ENCODE data around the gene SSBP2.
A peak's percentile ranks its signal among the peaks of the same experiment; 100 is the strongest.
"Not testable (repeated sequence)": the region's sequence is repeated elsewhere in the genome, so short reads cannot be mapped to it uniquely, and the experiment has no call there.

SSBP2 gene

DNA sequence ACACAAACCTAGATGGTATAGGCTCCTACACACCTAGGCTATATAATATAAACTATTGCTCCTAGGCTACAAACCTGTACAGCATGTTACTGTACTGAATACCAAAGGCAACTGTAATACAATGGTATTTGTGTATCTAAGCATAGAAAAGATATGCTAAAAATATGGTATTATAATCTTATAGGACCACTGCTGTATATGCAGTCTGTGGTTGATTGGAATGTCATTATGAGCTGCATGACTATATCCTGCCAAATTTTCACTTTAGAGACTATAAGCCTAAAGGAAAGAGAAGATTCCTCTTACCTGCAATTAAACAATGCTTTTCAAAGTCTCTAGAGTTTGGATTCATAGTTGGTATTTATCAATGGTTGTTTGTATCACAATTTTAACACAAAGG, 332.3 kb downstream of the SSBP2 start:
- no peak for DNase-seq

DNA sequence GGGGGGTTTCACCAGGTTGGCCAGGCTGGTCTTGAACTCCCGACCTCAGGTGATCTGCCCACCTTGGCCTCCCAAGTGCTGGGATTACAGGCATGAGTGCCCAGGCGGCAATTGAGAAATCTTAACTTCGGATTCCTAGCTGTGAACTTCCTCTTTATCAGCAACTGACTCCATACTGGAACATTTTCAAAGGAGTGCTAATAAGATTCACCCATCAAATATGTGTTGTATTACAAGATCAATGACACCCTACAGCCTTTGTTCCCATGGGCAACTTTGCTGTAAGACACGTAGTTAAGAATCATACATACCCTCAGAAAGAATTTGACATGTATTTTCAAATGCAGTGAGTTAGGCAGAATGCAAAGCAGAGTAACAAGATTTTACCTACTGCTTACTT, 333.8 kb downstream of the SSBP2 start:
- DNase-seq: no peak

DNA sequence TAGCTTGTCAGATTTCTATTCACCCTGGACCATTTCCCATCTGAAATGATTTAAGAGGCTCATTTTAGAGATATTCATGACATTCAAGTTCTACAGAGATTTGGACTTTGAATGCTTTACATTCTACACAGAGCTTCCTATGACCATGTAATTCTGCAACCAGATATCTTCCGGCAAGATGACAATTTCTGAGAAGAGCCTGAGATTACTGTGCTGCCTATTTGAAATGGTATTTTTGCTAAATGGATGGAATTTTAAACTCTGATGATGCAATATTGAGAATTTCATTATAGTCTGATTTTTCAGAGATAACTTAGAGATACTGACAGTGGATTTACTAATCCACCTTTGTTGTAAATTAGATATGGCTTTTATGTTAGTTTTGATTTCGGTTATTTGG, 341.0 kb downstream of the SSBP2 start:
- DNase-seq: no peak

DNA sequence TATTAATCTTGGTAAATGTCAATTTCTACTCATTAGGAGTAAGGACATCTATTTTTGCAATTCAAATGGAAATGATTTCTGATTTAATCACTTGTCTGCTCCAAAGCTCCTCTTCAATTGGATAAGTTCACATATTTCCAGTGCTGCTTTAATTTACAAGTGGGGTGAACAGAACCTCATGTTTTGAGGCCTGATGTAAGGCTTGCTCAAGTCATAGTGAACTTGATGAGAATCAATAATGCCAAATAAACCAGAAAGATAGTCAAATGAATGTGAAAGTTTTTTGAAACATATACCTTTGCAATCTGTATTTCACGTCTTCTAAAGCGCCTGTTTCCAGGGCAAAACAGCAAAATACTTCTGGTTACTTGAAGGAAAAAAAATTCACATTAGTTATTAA, 341.5 kb downstream of the SSBP2 start:
- no peak for DNase-seq

DNA sequence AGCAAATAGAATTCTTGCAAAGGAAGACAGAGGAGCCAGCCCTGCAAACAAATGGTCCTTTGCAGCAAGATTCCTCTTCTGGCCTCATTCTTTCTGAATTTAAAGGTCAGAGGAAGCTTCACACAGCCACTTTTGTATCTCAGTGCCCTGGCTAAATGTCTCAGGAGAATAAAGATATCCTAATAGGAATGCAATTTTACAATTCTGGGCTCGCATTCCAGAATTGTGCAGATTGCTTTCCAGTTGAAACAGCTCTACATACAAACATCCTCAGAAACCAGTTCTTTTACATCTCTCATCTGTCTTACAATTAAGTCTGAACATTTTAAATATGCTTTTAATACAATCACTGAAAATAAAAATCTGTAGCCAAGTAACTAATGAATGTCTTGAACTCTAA, 342.4 kb downstream of the SSBP2 start:
- no peak for DNase-seq

DNA sequence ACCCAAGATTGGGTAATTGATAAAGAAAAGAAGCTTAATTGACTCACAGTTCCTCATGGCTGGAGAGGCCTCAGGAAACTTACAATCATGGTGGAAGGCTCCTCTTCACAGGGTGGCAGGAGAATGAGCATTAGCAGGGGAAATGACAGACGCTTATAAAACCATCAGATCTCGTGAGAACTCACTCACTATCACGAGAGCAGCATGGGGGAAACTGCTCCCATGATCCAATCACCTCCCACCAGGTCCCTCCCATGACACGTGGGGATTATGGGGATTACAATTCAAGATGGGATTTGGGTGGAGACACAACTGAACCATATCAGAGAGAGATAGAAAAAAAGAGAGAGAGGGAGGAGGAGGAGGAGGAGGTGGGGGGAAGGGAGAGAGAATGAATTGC, 343.1 kb downstream of the SSBP2 start:
- not testable (repeated sequence) for DNase-seq

DNA sequence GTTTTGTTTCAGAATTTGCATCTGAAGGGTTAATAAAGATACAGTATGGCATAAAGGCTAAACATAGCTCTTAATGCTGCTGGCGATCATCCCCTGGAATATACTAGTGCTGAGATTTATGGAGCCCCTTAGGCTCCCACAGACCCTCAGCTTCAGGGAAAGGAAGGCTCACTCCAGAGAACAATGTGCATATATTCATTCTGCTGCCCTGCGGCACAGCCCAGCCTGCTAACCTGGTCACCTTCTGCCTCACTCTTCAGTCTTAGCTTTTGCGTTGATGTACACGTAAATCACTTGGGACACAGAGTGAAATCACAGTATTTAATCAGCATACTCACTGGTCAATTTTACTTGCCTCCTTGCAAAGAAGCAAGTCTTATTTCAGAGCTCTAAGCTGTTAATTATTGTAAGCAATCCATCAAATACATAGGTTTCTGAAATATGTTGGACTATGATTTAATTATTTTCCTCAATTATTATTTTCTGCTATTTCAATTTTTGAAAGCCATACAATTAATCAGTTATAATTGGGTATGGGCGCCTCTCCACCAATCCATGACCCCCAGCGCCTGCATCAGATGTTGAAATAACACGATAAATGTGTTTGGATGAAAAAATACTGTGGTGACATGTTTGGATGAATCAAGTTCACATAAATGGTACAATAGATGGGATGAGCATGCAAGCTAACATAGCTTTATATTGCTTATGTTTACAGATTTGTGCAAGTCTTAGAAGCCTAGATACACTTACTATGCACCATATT, 345.6 kb downstream of the SSBP2 start:
- no peak for DNase-seq

DNA sequence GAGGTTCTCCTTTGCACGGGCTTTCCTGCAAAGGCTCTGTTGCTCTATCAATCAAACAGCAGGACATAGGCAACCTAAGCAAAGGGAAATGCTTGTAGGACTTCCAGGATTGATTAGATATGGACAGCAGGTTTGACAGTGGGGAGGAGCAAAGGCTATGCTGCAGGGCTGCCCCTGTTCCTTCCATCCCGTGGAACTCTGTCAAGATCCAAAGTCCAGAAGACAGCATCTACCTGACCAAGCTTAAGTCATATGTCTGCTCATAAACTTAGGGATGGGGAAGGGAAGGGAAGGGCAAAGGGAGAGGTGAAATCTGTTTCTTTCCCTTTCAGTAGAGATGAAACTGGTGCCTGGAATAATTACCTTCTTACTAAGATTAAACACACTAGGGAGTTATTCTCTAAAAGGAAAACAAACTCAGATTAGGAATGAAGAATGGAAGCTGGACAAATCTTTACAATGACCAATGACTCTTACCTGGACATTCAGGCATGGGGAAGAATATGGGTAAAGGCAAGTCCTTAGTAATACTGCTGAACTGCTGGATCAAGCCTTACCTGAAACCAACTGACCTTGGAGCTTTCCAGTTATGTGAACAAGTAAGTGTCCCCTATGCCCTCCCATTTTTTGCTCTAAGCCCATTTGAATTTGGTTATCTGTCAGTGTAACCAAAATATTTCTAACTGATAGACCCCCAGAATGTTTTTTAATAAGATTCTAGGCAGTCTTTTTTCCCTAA, 348.5 kb downstream of the SSBP2 start:
- no peak for DNase-seq

DNA sequence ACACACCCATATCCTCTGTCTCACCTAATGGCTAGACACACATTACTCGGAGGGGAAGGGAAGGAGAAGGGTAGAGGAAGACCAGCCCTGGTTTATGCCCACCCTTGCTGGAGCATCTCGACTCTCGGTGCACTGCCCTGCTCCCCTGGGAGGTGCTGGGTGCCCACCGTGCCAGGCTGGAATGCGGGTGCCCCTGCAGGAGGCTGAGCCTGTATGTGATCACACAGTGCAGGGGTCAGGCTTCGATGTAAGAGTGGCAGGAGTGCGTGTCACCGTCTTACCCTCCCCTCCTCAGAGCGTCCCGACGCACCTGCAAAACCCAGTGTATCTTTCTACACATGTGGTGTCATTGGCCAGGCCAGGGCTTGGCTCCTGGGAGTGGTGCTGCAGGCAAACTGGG, 349.6 kb downstream of the SSBP2 start:
- no peak for DNase-seq

DNA sequence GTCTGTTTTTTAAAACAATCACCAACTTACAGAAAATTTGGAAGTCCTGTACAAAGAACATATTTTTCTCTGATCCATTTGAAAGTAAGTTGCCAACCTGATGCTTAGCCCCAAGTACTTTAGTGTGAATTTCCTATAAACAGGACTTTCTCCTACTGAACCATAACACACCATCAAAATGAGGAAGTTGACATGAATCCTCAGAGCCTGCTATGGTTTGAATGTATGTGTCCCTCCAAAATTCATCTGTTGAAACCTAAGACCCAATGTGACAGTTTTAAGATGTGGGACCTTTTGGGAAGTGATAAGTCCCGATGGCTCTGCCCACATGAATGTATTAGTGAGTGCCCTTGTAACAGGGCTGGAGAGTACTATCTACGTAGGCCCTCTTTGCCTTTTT, 350.5 kb downstream of the SSBP2 start:
- peak; percentile 8 for DNase-seq

DNA sequence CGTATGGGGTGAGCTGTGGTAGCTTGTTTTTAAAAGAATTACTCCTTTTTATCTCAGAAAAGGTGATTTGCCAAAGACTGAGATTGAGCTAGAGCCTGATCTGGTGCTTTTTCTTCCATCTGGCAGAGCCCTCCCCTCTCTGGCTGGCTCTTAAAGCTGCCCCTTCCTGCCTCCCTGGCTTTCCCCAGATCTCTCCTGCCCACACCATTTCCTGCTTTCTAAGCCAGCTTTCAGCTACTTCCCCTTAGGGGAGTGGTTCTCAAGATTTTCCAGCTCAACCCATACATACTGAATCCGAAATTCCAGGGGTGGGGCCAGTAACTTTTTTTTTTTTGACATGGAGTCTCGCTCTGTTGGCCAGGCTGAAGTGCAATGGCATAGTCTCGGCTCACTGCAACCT, 352.2 kb downstream of the SSBP2 start:
- no peak for DNase-seq

DNA sequence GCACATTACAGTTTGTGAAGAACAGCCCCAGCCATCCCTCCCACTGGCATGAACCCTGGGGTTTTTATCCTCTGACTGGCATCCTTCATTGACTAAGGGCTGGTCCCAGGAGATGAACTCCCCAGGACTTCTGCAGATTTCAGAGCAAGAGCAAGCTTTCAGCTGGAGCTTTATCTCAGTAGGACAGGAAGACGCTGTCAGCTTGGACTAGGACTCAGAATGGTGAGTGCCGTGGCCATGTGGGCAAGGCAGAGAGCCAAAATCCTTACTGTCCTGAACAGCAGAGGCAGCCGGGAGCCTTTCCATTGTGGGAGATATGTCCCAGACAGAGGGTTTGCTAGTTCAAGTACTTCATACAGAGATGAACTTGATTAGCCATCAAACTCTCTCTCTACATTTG, 353.7 kb downstream of the SSBP2 start:
- no peak for DNase-seq

DNA sequence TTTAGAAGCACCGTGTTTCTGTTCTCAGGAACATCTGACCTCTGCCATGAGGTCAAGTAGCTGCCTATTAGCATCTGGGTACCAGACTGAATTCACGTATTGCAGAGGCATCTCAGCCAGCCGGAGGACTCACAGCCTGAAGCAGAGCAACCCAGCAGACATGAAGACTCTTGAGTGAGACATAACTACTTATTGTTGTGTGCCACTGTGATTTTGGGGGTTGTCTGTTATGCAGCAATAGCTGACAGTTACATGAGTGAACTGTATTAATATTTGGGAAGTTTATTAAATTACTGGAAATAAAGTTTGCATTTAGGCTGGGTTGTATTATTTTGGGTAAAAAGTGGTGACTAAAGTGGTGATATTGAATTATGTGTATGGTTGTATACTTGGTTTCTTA, 355.6 kb downstream of the SSBP2 start:
- DNase-seq: no peak

DNA sequence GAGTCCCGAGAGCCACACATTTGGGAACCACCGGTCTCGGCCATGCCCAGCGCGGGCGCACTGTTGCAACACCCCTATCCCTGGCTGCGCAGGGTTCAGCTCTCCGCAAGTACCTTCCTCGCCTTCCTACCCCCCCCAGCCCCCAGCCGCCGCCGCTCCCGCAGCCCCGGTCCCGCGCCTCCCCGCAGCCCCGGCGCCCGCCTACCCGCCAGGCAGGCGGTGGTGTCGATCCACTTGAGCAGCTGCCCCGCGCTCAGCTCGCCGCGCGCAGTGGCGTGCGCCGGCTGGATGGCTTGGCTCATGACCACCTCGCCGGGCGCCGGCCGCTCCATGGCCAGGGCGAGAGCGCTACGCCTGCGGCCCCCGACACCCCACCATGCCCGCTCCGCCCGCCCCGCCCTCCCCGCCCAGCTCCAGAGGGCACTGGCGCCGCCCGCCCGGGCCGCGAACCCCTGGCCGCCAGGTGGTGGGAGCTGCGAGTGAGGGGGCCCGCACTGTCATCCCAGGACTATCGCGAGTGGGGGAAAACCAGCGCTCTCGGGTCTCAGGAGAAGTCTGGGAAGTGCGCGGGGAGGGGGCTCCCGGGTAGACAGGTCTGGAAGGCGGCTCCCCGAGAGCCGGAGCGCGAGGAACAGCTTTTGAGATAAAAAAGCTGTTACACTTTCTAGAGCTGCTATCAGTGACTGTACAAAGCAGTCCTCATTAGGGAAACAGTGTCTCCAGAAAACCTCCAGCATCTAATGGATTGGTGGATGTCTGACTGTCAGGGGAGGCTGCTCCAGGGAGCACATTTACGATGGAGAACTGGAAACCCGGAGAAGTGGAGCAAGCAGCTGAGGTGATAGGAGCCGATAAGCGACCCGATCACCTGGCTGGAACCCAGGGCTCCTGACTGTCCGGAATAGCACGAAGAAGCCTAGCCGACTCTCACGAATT, 356.8 kb downstream of the SSBP2 start, which contains the start of gene ACOT12:
Gene ACOT12 (minus strand): TSS at position 352 of the 936 bp plus-strand sequence. CDS start 20 bp downstream, at position 332.
- DNase-seq: no peak

DNA sequence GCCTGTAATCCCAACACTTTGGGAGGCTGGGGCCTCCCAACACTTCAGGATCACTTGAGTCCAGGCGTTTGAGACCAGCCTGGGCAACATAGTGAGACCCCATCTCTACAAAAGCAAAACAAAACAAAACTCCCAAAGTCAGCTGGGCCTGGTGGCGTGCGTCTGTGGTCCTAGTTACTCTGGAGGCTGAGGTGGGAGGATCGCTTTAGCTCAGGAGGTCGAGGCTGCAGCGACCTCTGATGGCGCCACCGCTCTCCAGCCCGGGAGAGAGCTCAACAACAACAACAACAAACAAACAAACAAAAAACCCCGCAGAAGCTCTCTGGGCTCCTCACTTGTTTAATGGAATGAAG, 357.5 kb downstream of the SSBP2 start:
- DNase-seq: no peak

DNA sequence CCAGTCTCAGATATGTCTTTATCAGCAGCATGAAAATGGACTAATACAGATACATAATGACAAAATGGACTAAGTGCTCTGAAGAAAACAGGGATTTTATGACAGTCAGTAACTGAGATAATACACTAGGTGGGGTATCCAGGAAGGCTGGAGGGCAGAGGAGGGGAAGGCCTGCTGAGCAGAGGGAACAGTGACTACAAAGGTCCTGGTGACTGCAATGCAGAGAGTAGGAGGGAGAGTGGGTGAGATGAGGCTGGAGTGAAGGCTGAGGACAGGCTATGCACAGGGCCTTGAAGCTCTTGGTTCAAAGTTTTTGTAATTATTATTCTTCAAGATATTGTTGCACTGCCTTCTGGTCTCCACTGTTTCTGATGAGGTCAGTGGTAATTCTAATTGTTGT, 361.9 kb downstream of the SSBP2 start:
- DNase-seq: no peak

DNA sequence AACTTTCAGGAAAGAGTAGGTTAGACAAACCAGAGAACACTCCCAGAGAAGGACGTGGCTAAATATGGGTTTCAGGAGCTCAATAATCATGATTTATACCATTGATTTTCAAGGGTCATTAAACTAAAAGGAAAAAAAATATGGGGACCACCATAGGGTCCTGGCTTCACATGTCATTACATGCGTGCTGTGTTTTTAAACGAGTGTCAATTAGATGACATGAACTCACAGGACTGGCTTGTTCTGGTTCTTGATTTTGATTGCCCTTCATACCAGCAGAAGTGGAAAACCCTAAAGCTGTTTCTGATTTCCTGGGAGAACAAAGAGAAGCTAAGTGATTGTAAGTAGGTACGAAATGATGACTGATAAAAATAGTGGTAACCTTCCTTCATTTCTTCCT, 362.7 kb downstream of the SSBP2 start:
- DNase-seq: no peak

DNA sequence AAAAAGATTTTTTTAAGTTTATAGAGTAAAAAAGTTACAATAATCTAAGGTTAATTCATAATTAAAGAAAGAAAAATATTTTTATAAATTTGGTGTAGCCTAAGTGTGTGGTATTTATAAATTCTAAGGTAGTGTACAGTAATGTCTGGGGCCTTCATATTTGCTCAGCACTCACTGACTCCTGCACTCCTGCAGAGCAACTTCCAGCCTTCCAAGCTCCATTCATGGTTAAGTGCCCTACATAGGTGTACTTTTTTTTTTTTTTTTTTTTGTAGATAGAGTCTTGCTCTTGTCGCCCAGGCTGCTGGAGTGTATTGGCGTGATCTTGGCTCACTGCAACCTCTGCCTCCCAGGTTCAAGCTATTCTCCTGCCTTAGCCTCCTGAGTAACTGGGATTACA, 367.0 kb downstream of the SSBP2 start:
- no peak for DNase-seq

DNA sequence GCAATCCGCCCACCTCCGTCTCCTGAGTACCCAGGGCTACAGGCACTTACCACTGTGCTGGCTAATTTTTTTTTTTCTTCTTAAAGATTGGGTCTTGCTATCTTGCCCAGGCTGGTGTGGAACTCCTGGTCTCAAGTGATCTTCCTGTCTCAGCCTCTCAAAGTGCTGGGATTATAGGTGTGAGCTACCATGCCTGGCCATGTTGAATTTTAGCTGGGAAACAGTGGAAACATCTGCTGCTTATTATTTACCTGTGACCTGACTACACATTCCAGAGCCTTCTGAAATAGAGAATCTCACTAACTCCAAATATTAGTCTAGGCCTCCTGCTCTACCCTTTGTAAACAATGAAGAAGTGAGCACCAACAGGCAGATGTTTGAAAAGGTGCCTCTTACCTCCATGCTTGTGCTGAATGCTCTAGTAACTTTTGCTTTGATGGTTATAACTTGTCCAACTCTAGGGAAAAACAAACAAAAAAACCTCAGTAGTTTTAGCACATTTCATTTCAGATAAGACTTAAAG, 379.5 kb downstream of the SSBP2 start:
- DNase-seq: no peak

DNA sequence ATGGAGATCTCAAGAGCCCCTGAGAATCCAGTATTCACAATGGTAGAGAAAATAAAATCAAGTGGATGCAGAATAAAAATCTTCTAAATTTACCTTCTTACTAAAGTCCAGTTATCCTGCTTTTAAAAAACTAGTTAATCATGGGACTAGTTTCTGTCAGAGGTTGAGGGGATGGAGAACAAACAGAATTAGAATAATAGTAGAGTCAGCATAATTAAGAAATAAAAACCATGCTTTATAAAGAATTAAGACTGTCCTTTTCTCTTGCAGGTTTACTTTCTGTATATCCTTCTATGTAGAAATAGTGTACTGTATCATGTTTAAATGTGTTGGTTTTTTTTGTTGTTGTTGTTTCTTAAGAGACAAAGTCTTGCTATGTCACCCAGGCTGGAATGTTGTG, 380.0 kb downstream of the SSBP2 start:
- DNase-seq: no peak

DNA sequence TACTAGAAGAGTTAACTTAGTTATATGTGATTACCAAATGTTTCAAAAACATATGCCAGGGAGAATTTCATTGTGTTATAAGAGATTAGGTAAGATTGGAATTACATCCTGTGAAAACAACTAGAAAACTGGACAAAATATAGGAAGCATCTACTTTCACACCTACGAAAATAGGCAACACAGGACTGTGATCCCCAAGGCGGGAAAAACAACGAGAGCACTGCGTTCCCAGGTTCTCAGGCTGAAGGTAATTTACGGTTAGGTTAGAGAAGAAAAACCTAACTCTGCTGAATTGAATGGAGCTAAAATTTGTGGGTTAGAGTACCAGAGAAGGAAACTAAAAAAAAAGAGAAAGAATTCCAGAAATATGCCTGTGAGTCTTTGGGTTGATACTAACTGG, 385.4 kb downstream of the SSBP2 start:
- no peak for DNase-seq

DNA sequence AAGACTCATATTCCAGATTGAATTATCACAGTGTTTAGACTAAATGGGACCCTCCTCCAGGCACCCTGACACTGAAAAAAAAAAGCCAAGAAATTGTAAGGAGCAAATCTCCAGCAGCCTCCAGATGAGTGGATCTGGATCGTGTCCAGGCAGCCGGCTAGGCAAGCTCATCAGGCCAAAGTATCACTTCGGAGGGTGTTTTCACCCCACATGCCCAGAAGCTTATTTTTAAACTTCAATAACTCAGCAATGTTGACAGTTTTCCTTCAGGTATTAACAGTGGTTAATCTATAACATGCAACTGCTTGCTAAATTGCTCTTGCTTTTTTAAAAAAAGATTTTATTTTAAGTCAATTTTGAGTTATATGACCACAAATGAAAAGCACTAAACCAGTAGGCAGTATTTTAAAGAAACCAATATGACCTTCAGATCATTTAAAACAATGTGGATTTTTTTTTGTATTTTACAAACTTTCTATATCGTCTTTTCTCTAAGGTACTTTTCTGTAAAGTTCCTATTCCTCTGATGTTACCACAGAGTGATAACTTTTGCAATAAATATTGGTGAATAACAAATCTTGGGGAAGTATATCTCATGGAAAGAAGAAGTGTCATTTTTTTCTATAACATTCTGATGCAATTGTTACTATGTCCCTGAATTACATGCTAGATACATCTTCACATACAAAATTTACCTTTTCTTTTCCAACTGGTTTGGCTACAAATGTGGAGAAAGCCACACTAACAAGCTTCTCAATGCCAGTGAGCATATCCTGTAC, 387.6 kb downstream of the SSBP2 start:
- DNase-seq: no peak
